Endodermal cell (in vitro differentiated cells): ENCODE results near the gene MXD3. TPM values are rescaled to one million over a fixed set of nuclear protein-coding genes. Genes with fewer than 3 reads are reported as not detected.

Experiments used
- DNase-seq: peaks from one replicate; pipeline ENCODE4 v3.0.0-alpha.2; 2017
- H3K27ac ChIP-seq: 2 replicates; pipeline ENCODE4 v1.5.1; 2013; ENCODE audit warnings: mild to moderate bottlenecking, low read depth, low read length, moderate library complexity
- H3K27me3 ChIP-seq: 2 replicates; pipeline ENCODE4 v1.6.1; 2013; ENCODE audit warnings: mild to moderate bottlenecking, low read length, moderate library complexity; ENCODE audit not compliant: insufficient read depth, control insufficient read depth, poor library complexity, severe bottlenecking
- H3K36me3 ChIP-seq: 2 replicates; pipeline ENCODE4 v1.7.0; 2013; ENCODE audit warnings: mild to moderate bottlenecking, low read length, moderate library complexity; ENCODE audit not compliant: control insufficient read depth, insufficient read depth
- H3K4me1 ChIP-seq: one replicate; pipeline ENCODE4 v1.7.0; 2013; ENCODE audit warnings: low read length; ENCODE audit not compliant: control insufficient read depth, insufficient read depth
- H3K4me3 ChIP-seq: 2 replicates; pipeline ENCODE4 v1.5.1; 2013; ENCODE audit warnings: mild to moderate bottlenecking, low read length, moderate library complexity
- H3K9ac ChIP-seq: 2 replicates; pipeline ENCODE4 v1.6.1; 2013; ENCODE audit warnings: mild to moderate bottlenecking, low read length, moderate library complexity; ENCODE audit not compliant: poor library complexity, severe bottlenecking; ENCODE audit errors: extremely low read depth
- H3K9me3 ChIP-seq: 2 replicates; pipeline ENCODE4 v1.6.1; 2013; ENCODE audit warnings: mild to moderate bottlenecking, low read length, moderate library complexity; ENCODE audit not compliant: control insufficient read depth
- H3K27ac Mint-ChIP-seq: 2 replicates; pipeline ENCODE4 v1.8.0; 2020; ENCODE audit warnings: mixed read lengths
- H3K27me3 Mint-ChIP-seq: 2 replicates; pipeline ENCODE4 v1.8.0; 2021; ENCODE audit warnings: mild to moderate bottlenecking, mixed read lengths; ENCODE audit not compliant: insufficient read depth
- H3K36me3 Mint-ChIP-seq: 2 replicates; pipeline ENCODE4 v1.8.0; 2020; ENCODE audit warnings: low read depth, mixed read lengths
- H3K4me1 Mint-ChIP-seq: 2 replicates; pipeline ENCODE4 v1.8.0; 2020; ENCODE audit warnings: mixed read lengths
- H3K4me3 Mint-ChIP-seq: 2 replicates; pipeline ENCODE4 v1.8.0; 2020; ENCODE audit warnings: mild to moderate bottlenecking, moderate library complexity, mixed read lengths
- H3K9me3 Mint-ChIP-seq: 2 replicates; pipeline ENCODE4 v1.8.0; 2020; ENCODE audit warnings: mild to moderate bottlenecking, mixed read lengths
- WGBS, 2 experiments: methylation state at CpG; one replicate each; pipeline versions ENCODE4 v1.1.5 to v1.1.7; 2013; ENCODE audit warnings: missing lambda C conversion rate in 2 of 2, mixed read lengths in 1 of 2; ENCODE audit not compliant: insufficient coverage in 1 of 2, insufficient read length in 1 of 2; 5-methylcytosine and 5-hydroxymethylcytosine counted together
- total RNA-seq, 2 donors: library from RNA; stranded (reverse); fragmentation: NEBNext Ultra II Directional in 1 of 2; extraction: Animal tissue kit (Norgen Biotek cat#: 25700) in 1 of 2; gene quantifications; 2 replicates in 1 of 2; 3 replicates in 1 of 2; pipeline ENCODE4 v1.2.1, GENCODE V29; 2021
- TF ChIP-seq, protein P1 (sequence below): fragments of 200-600 bp; sonication (generic); conservative IDR thresholded peaks from 2 replicates; pipeline ENCODE4 v1.5.0; 2021; ENCODE audit warnings: antibody characterized with exemption, mild to moderate bottlenecking

MXD3 gene
- total RNA-seq, 2 donors from 2014 or later, result 14.2 to 20.4 TPM

DNA sequence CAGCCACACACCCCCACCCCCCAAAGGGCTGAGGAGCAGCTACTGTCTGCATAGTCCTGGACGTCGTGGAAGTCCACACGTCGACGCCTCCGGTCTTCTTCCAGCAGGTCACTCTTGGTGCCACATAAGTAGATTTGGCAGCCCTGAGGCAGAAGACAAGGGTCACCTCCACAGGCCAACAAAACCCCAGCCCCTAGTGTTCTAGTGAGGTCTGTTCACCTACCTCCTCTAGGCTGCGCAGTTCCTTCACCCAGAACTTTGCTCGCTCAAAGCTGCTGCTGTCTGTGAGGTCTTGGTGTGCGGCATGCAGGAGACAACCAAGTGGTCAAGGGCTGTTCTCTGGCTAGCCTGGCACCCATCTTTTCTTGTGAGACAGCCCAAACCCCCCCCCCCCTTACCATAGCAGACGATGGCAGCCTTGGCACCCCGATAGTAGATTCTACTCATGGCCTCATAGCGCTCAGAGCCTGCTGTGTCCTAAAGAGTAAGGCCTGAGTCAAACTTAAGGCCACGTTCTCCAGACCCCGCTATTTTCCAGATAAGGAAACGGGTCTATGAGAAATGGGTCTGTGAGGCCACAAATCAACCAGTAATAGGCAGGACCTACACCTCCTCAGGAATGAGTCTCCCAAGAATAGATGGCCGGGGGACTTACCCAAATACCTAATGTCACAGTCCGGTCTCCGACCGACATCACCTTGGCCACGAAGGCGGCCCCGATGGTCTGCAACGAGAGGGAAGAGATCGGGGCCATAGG lies 9.2 kb downstream of the MXD3 start:
- Histone ChIP-seq H3K27me3 (no peaks in the 10 kb centered on the region), H3K36me3 (peaks cover 59% of the 10 kb centered on the region), H3K4me1 (peaks cover 20% of the 10 kb centered on the region), H3K9me3 (no peaks in the 10 kb centered on the region), H3K27ac (no peak overlapping the region), H3K4me3 (peak overlapping the region; percentile 99), H3K9ac (peak overlapping the region; percentile 78)
- no peaks in the 10 kb centered on the region for H3K27me3 Mint-ChIP-seq
- 48 to 69% methylated on average over 14 to 24 of the region's 24 CpGs for WGBS, 2 experiments
- no peaks in the 10 kb centered on the region for H3K9me3 Mint-ChIP-seq
- TF ChIP-seq, protein P1, sequence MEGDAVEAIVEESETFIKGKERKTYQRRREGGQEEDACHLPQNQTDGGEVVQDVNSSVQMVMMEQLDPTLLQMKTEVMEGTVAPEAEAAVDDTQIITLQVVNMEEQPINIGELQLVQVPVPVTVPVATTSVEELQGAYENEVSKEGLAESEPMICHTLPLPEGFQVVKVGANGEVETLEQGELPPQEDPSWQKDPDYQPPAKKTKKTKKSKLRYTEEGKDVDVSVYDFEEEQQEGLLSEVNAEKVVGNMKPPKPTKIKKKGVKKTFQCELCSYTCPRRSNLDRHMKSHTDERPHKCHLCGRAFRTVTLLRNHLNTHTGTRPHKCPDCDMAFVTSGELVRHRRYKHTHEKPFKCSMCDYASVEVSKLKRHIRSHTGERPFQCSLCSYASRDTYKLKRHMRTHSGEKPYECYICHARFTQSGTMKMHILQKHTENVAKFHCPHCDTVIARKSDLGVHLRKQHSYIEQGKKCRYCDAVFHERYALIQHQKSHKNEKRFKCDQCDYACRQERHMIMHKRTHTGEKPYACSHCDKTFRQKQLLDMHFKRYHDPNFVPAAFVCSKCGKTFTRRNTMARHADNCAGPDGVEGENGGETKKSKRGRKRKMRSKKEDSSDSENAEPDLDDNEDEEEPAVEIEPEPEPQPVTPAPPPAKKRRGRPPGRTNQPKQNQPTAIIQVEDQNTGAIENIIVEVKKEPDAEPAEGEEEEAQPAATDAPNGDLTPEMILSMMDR, result peak; percentile 52
- H3K36me3 Mint-ChIP-seq, result peaks cover 35% of the 10 kb centered on the region
- H3K4me3 Mint-ChIP-seq, result peak overlapping the region; percentile 81
- peaks cover 47% of the 10 kb centered on the region for H3K4me1 Mint-ChIP-seq
- DNase-seq, result peak; percentile 76
- peak overlapping the region; percentile 94 for H3K27ac Mint-ChIP-seq

DNA sequence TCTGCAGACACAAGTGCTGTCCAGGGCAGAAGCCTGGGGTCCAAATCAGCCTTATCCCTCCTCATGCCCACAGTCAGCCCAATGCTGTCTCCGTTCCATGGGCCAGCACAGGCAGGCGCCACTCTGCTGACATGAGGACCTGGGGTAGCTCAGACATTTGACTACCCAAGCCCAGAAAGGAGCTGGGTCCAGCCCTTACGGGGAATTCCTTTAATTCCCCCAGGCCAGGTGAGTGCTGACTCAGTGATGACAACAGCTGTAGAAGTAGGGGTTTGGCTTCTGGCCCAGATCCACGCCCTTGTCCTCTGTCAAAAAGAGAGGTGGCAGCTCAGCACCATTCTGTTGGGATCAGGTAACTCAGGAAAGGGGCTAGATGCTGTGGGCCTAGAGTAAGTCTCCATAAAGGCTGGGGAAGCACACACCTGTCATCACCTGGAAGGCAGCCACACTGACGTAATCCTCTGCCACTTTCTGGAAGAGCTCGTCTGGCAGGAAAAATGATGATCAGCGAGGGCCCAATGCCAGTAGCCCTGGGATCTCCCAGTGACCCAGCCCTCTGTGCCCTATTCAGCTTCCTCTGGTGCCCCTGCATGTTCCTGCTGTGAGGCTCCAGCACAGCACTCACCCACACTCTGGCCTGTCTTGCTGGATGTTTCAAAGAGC lies 10.1 kb downstream of the MXD3 start:
- Mint-ChIP-seq H3K27ac (peak overlapping the region; percentile 55), H3K27me3 (no peaks in the 10 kb centered on the region), H3K9me3 (no peaks in the 10 kb centered on the region), H3K4me3 (peak overlapping the region; percentile 81), H3K4me1 (peaks cover 54% of the 10 kb centered on the region), H3K36me3 (peaks cover 37% of the 10 kb centered on the region)
- DNase-seq, result peak; percentile 58
- H3K27ac ChIP-seq, result no peak overlapping the region
- peaks cover 20% of the 10 kb centered on the region for H3K4me1 ChIP-seq
- H3K4me3 ChIP-seq, result no peak overlapping the region
- H3K9me3 ChIP-seq, result no peaks in the 10 kb centered on the region
- TF ChIP-seq, protein P1, result no peak
- 95 to 96% methylated on average over 6 to 7 of the region's 7 CpGs for WGBS, 2 experiments
- H3K36me3 ChIP-seq, result peaks cover 60% of the 10 kb centered on the region
- no peaks in the 10 kb centered on the region for H3K27me3 ChIP-seq
- no peak overlapping the region for H3K9ac ChIP-seq

DNA sequence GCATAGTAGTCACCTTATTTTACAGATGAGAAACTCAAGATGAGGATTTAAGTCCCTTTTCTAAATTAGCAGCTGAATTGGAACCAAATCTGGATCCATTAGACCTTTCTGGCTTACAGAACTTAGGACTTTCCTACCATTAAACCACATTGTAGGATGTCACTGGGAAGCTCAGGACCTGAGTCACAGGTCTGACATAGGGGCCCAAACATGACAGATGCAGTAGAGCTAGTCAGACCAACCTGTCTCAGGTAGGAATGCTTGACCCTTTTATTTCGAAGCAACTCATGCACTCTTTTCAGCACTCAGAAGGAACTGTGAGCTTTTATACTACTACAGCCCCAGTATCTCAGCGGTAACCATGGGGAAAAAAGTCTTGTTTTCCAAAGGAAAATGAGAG lies 10.7 kb downstream of the MXD3 start:
- Histone ChIP-seq H3K4me3 (no peak overlapping the region), H3K27ac (no peak overlapping the region), H3K4me1 (peaks cover 20% of the 10 kb centered on the region), H3K36me3 (peaks cover 60% of the 10 kb centered on the region), H3K27me3 (no peaks in the 10 kb centered on the region), H3K9me3 (no peaks in the 10 kb centered on the region), H3K9ac (no peak overlapping the region)
- Mint-ChIP-seq H3K4me3 (no peak overlapping the region), H3K36me3 (peaks cover 37% of the 10 kb centered on the region), H3K9me3 (no peaks in the 10 kb centered on the region), H3K27ac (peak overlapping the region; percentile 86), H3K4me1 (peaks cover 61% of the 10 kb centered on the region), H3K27me3 (no peaks in the 10 kb centered on the region)
- TF ChIP-seq, protein P1, result no peak
- DNase-seq, result no peak
- 92 to 100% methylated on average over 1 to 2 of the region's 2 CpGs for WGBS, 2 experiments
